Neural cell (in vitro differentiated cells): ENCODE data around the gene FNDC1.

Experiments
- CTCF ChIP-seq: fragments of 450-650 bp; IDR thresholded peaks from 2 replicates; pipeline ENCODE4 v1.5.1; 2014; ENCODE audit warnings: antibody characterized with exemption, mild to moderate bottlenecking, moderate library complexity; ENCODE audit not compliant: poor library complexity, severe bottlenecking
- EZH2 ChIP-seq: fragments of 200-600, 300-800 bp; shearing (Covaris generic), sonication (generic); IDR thresholded peaks from 2 replicates; pipeline ENCODE4 v1.6.1; 2014; ENCODE audit warnings: antibody characterized with exemption, low read length, borderline replicate concordance, mild to moderate bottlenecking; ENCODE audit not compliant: insufficient read depth, poor library complexity, severe bottlenecking
- SMC3 ChIP-seq: fragments of 450-650 bp; conservative IDR thresholded peaks from 2 replicates; pipeline ENCODE4 v1.6.1; 2014; ENCODE audit warnings: antibody characterized with exemption, mild to moderate bottlenecking, moderate library complexity; ENCODE audit not compliant: poor library complexity
- TAF1 ChIP-seq: IDR thresholded peaks from 2 replicates; pipeline ENCODE4 v1.6.1; 2012; ENCODE audit warnings: low read depth

GRCh38 chr6:159197251-159197650 is 28.1 kb downstream of the FNDC1 start:
- TF ChIP-seq EZH2 (no peak), TAF1 (no peak), SMC3 (no peak), CTCF (no peak)
